ENCODE data around the gene MRPL53. TPM values are rescaled to one million over a fixed set of nuclear protein-coding genes. Genes with fewer than 3 reads are reported as not detected.

The MRPL53 gene
- total and polyA plus RNA-seq, 2 of the 13 experiments (the other 11 are each of a cell fraction or from before 2014, with no cell fraction given): 34.3 to 51.9 TPM

GRCh38 chr2:74481961-74482800 is 9.7 kb upstream of the MRPL53 start (continued):
- peak; percentile 85 for TF ChIP-seq MAX (IDR thresholded peaks at IDR 0.05)
- TF ChIP-seq SRY (CRISPR knock-in tag; IDR thresholded peaks at IDR 0.05): 0 out of 2 replicates have a peak, but pooled peaks have one; percentile 20
- TF ChIP-seq ZNF790 (CRISPR knock-in tag; IDR thresholded peaks at IDR 0.05; ENCODE audit: borderline replicate concordance): 0 out of 2 replicates have a peak, but pooled peaks have one; percentile 30
- TF ChIP-seq HNF1B (CRISPR knock-in tag; IDR thresholded peaks at IDR 0.05): peak; percentile 68; the same call in 1 of the 2 replicates
- TF ChIP-seq LCORL (IDR thresholded peaks at IDR 0.05): no peak
- no peak for TF ChIP-seq LCORL (CRISPR knock-in tag; IDR thresholded peaks at IDR 0.05)
- peak; percentile 72 for TF ChIP-seq ZNF704 (CRISPR knock-in tag; IDR thresholded peaks at IDR 0.05; ENCODE audit: borderline replicate concordance)
- peak; percentile 58; the same call in 1 of the 2 replicates for TF ChIP-seq ZNF773 (CRISPR knock-in tag; IDR thresholded peaks at IDR 0.05; ENCODE audit: borderline replicate concordance)
- peak; percentile 61 for TF ChIP-seq SMYD3 (CRISPR knock-in tag; IDR thresholded peaks at IDR 0.05)
- TF ChIP-seq ZBTB39 (CRISPR knock-in tag; IDR thresholded peaks at IDR 0.05): 0 out of 2 replicates have a peak, but pooled peaks have one; percentile 86
- no peak for TF ChIP-seq SRF (IDR thresholded peaks at IDR 0.05; ENCODE audit: low read depth, low read length)
- peak; percentile 66; the same call in 1 of the 2 replicates for TF ChIP-seq ISL2 (CRISPR knock-in tag; IDR thresholded peaks at IDR 0.05)
- TF ChIP-seq POLR2AphosphoS5 (IDR thresholded peaks at IDR 0.05; ENCODE audit: low read depth, low read length): peak; percentile 53; the same call in 1 of the 2 replicates
- peak; percentile 92 for TF ChIP-seq HES4 (CRISPR knock-in tag; IDR thresholded peaks at IDR 0.05; ENCODE audit: borderline replicate concordance)
- TF ChIP-seq KLF12 (CRISPR knock-in tag; IDR thresholded peaks at IDR 0.05; ENCODE audit: borderline replicate concordance): no peak
- 0 out of 2 replicates have a peak, but pooled peaks have one; percentile 67 for TF ChIP-seq ISX (CRISPR knock-in tag; conservative IDR thresholded peaks at IDR 0.05)
- 0 out of 2 replicates have a peak, but pooled peaks have one; percentile 86 for TF ChIP-seq ZNF674 (CRISPR knock-in tag; IDR thresholded peaks at IDR 0.05; ENCODE audit: low read depth)
- TF ChIP-seq ZFP41 (CRISPR knock-in tag; IDR thresholded peaks at IDR 0.05; ENCODE audit: borderline replicate concordance): no peak
- peak; percentile 53; the same call in 1 of the 2 replicates for TF ChIP-seq ZNF616 (CRISPR knock-in tag; IDR thresholded peaks at IDR 0.05; ENCODE audit: low read depth)
- peak; percentile 84; the same call in 1 of the 2 replicates for TF ChIP-seq CREBL2 (CRISPR knock-in tag; IDR thresholded peaks at IDR 0.05; ENCODE audit: borderline replicate concordance)
- no peak for TF ChIP-seq ASH2L (IDR thresholded peaks at IDR 0.05; ENCODE audit: insufficient read length, low read depth, low read length)
- peak; percentile 97 for TF ChIP-seq CAMTA2 (CRISPR knock-in tag; IDR thresholded peaks at IDR 0.05; ENCODE audit: borderline replicate concordance)
- peak; percentile 79; the same call in 1 of the 2 replicates for TF ChIP-seq GZF1 (CRISPR knock-in tag; IDR thresholded peaks at IDR 0.05)
- TF ChIP-seq IRX3 (CRISPR knock-in tag; IDR thresholded peaks at IDR 0.05; ENCODE audit: borderline replicate concordance, low read depth): peak; percentile 59; the same call in 1 of the 2 replicates

Measured in HepG2 (cell line).